HL-60 (cell line): ENCODE data around the gene SECISBP2.

Experiments used
- DNase-seq, 2 experiments: peaks; one replicate each; pipeline ENCODE4 v3.0.0-alpha.2; 2010 to 2020; ENCODE audit warnings: low read depth in 1 of 2, low spot score in 1 of 2
- H3K27ac ChIP-seq: fragments of 250-450 bp; sonication (Bioruptor Pico); replicated peaks from 2 replicates; pipeline ENCODE4 v1.5.1; 2020; ENCODE audit warnings: mild to moderate bottlenecking, moderate library complexity
- H3K27me3 ChIP-seq: fragments of 250-450 bp; sonication (Bioruptor Pico); 2 replicates; pipeline ENCODE4 v1.5.1; 2021; ENCODE audit warnings: mild to moderate bottlenecking, moderate library complexity; ENCODE audit not compliant: insufficient read depth, poor library complexity, severe bottlenecking
- H3K4me3 ChIP-seq: replicated peaks from 2 replicates; pipeline ENCODE4 v1.5.1; 2011; ENCODE audit warnings: mild to moderate bottlenecking, control low read depth, low read length; ENCODE audit not compliant: insufficient read depth
- GABPA ChIP-seq: IDR thresholded peaks from 2 replicates; pipeline ENCODE4 v1.6.1; 2012; ENCODE audit warnings: low read depth
- POLR2AphosphoS5 ChIP-seq: IDR thresholded peaks from 2 replicates; pipeline ENCODE4 v1.6.1; 2012; ENCODE audit warnings: low read depth
- SPI1 ChIP-seq: IDR thresholded peaks from 2 replicates; pipeline ENCODE4 v1.6.1; 2012; ENCODE audit warnings: low read depth, mild to moderate bottlenecking, borderline replicate concordance
- TF ChIP-seq, protein P1 (sequence below): IDR thresholded peaks from 2 replicates; pipeline ENCODE4 v1.6.1; 2012; ENCODE audit warnings: low read depth; ENCODE audit not compliant: insufficient replicate concordance
- TF ChIP-seq, protein P2 (sequence below): IDR thresholded peaks from one replicate; pipeline ENCODE4 v1.5.1; 2011; ENCODE audit warnings: low read length, control low read depth, inconsistent platforms; ENCODE audit not compliant: insufficient read depth

SECISBP2 gene

DNA sequence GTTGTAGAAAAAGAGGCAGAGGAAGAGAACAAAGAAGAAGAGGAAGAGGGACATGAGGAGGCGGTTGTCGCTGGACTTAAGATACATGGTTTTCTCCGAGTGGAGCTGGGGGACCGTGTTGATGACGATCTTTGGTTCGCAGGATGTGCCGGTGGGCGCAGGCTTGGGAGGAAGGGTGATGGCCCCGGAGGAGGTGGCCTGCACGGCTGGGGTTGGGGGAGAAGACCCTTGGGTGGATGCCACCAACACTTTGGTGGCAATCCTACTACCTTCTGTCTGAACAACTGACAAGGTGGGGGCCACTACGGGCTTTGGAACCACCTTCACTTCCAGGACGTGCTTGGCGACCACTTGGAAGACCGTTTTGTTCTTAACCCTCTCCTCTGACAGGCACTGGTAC, 60.7 kb downstream of the SECISBP2 start:
- TF ChIP-seq, protein P1, sequence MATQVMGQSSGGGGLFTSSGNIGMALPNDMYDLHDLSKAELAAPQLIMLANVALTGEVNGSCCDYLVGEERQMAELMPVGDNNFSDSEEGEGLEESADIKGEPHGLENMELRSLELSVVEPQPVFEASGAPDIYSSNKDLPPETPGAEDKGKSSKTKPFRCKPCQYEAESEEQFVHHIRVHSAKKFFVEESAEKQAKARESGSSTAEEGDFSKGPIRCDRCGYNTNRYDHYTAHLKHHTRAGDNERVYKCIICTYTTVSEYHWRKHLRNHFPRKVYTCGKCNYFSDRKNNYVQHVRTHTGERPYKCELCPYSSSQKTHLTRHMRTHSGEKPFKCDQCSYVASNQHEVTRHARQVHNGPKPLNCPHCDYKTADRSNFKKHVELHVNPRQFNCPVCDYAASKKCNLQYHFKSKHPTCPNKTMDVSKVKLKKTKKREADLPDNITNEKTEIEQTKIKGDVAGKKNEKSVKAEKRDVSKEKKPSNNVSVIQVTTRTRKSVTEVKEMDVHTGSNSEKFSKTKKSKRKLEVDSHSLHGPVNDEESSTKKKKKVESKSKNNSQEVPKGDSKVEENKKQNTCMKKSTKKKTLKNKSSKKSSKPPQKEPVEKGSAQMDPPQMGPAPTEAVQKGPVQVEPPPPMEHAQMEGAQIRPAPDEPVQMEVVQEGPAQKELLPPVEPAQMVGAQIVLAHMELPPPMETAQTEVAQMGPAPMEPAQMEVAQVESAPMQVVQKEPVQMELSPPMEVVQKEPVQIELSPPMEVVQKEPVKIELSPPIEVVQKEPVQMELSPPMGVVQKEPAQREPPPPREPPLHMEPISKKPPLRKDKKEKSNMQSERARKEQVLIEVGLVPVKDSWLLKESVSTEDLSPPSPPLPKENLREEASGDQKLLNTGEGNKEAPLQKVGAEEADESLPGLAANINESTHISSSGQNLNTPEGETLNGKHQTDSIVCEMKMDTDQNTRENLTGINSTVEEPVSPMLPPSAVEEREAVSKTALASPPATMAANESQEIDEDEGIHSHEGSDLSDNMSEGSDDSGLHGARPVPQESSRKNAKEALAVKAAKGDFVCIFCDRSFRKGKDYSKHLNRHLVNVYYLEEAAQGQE = no peak
- H3K4me3 ChIP-seq = no peak overlapping the region
- 0 out of 2 replicates have a peak overlapping the region, but pooled peaks have one; percentile 23 for H3K27ac ChIP-seq
- H3K27me3 ChIP-seq = no peaks in the 10 kb centered on the region
- no peak for DNase-seq

DNA sequence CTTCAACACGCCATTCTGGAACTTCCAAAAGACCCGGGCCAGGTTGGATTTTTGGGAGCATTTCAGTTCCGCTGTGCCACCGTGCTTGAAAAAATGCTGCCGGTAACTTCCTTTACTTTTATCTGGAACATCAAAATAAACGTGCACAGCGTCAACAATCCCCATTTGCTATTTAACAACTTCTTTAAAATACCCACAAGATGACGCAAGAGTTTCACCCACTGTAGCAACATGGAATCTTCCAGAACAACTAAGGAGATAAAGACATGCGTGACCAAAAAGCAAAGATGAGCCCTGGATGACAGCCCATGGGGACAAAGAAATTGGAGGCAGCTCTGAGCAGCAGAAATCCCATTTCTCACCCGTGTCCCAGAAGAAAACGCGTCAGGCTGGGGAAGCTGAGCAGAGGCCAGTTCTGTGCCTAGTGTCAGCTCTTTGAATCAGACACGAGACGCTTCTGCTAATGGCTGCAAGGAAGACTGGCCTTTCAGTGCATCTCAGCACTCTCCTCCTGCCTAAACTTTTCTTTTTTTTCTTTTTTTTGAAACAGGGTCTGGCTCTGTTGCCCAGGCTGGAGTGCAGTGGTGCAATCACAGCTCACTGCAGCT, 61.3 kb downstream of the SECISBP2 start:
- Histone ChIP-seq H3K27ac (0 out of 2 replicates have a peak overlapping the region, but pooled peaks have one; percentile 5), H3K27me3 (no peaks in the 10 kb centered on the region), H3K4me3 (no peak overlapping the region)
- DNase-seq = peak; percentile 50 to 75
- TF ChIP-seq GABPA (no peak), SPI1 (no peak), POLR2AphosphoS5 (no peak)
- TF ChIP-seq, protein P2, sequence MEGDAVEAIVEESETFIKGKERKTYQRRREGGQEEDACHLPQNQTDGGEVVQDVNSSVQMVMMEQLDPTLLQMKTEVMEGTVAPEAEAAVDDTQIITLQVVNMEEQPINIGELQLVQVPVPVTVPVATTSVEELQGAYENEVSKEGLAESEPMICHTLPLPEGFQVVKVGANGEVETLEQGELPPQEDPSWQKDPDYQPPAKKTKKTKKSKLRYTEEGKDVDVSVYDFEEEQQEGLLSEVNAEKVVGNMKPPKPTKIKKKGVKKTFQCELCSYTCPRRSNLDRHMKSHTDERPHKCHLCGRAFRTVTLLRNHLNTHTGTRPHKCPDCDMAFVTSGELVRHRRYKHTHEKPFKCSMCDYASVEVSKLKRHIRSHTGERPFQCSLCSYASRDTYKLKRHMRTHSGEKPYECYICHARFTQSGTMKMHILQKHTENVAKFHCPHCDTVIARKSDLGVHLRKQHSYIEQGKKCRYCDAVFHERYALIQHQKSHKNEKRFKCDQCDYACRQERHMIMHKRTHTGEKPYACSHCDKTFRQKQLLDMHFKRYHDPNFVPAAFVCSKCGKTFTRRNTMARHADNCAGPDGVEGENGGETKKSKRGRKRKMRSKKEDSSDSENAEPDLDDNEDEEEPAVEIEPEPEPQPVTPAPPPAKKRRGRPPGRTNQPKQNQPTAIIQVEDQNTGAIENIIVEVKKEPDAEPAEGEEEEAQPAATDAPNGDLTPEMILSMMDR = no peak
- TF ChIP-seq, protein P1 = no peak

DNA sequence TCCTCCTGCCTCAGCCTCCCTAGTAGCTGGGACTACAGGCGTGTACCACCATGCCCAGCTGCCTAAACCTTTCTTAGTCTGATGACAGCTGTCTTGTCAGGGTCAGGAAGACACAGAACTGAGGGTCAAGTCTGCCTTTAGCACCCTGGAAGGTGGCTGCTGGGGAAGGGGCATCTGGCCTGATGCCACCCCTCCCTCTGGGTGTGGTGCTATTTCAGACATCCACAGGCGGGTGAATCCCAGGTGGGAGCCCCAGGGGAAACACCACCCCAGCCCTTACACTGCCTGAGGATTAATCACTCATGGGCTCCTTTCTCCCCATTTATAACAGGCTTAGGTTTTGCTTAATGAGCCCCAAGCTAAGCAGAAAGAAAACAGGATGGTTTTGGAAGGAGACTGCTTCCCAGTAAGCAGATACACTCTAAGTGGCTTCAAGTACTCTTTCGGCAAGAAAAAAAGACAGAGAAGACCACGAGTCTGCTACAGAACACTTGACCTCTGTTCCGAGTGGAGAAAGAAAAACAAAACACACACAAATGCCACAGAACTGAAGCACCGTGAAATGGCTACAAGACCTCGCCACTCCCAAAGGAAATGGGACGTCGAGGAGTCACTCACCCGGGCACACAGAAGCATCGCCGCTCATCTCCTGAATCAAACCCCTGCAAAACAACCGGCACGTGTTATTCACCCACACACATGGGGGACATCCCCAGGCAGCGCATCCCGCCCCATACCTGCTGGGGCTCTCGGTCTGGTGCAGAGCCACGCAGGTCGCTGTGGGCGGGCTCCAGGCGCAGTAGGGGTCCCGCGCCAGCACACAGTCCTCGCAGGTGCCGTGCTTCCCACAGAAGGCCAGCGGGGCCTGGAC, 62.4 kb downstream of the SECISBP2 start:
- DNase-seq = no peak
- H3K27me3 ChIP-seq = no peaks in the 10 kb centered on the region
- TF ChIP-seq, protein P1 = no peak
- TF ChIP-seq, protein P2 = no peak
- no peak for TF ChIP-seq GABPA
- no peak for TF ChIP-seq SPI1
- no peak for TF ChIP-seq POLR2AphosphoS5
- no peak overlapping the region for H3K4me3 ChIP-seq
- peak overlapping the region; percentile 5; the same call in 1 of the 2 replicates for H3K27ac ChIP-seq
